K562 treated with DMSO at 1 percent for 12 hours (cell line): ENCODE results near the gene KCNC2. TPM values are rescaled to one million over a fixed set of nuclear protein-coding genes. Genes with fewer than 3 reads are reported as not detected.

Experiments used
- total RNA-seq: library from RNA; unstranded; fragments of 300-600 nt; gene quantifications from 2 replicates; pipeline ENCODE4 v1.2.3, GENCODE V29; 2022; ENCODE audit not compliant: insufficient read depth

The KCNC2 gene
- not detected in 2 replicates for total RNA-seq

GRCh38 chr12:75209812-75210138, at the start of gene KCNC2:
KCNC2 (minus strand) TSS chr12:75209839.

Other genes with a start within 250 kb of the KCNC2 start
- gene CAPS2, start 120.5 kb upstream of the KCNC2 start, total RNA-seq = 1.3 TPM in 1 of 2 replicates, not detected in the other
- not detected in 2 replicates for gene GLIPR1L1, start 124.8 kb upstream of the KCNC2 start, total RNA-seq
- gene GLIPR1L2, start 181.2 kb upstream of the KCNC2 start, total RNA-seq = not detected in 2 replicates